Measurements from ENCODE around the gene CTRL. TPM values are rescaled to one million over a fixed set of nuclear protein-coding genes. Genes with fewer than 3 reads are reported as not detected.

The CTRL gene
- total RNA-seq, 1 donor = 0.27 TPM

GRCh38 chr16:67914758-67915495, 16.7 kb downstream of the CTRL start:
- no peak for DNase-seq (ENCODE audit: low read depth)
- TF ChIP-seq, protein P1, sequence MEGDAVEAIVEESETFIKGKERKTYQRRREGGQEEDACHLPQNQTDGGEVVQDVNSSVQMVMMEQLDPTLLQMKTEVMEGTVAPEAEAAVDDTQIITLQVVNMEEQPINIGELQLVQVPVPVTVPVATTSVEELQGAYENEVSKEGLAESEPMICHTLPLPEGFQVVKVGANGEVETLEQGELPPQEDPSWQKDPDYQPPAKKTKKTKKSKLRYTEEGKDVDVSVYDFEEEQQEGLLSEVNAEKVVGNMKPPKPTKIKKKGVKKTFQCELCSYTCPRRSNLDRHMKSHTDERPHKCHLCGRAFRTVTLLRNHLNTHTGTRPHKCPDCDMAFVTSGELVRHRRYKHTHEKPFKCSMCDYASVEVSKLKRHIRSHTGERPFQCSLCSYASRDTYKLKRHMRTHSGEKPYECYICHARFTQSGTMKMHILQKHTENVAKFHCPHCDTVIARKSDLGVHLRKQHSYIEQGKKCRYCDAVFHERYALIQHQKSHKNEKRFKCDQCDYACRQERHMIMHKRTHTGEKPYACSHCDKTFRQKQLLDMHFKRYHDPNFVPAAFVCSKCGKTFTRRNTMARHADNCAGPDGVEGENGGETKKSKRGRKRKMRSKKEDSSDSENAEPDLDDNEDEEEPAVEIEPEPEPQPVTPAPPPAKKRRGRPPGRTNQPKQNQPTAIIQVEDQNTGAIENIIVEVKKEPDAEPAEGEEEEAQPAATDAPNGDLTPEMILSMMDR (IDR thresholded peaks at IDR 0.05; ENCODE audit: insufficient read depth, low read length) = no peak
- H3K4me3 ChIP-seq (ENCODE audit: low read depth, low read length) = no peak overlapping the region

DNA sequence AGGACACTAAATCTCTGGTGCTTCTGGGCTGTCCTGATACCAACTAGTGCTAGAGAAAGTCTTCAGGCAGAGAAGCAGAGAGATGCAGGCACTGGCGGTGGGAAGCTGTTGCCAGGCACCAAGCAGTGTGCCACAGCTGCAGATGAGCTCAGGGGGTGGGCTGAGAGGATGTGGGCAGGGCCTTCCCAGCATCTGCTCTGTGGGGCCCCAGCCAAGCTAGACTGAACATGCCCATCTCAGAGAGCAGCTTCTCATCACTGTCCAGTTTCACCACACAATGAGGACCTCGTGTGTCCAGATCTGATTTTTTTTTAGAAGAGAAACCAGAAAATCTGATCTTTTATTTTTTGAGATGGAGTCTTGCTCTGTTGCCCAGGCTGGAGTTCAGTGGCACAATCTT, 21.5 kb downstream of the CTRL start:
- H3K4me3 ChIP-seq (ENCODE audit: low read depth, low read length) = no peak overlapping the region
- no peak for DNase-seq (ENCODE audit: low read depth)
- TF ChIP-seq, protein P1 (IDR thresholded peaks at IDR 0.05; ENCODE audit: insufficient read depth, low read length) = no peak

DNA sequence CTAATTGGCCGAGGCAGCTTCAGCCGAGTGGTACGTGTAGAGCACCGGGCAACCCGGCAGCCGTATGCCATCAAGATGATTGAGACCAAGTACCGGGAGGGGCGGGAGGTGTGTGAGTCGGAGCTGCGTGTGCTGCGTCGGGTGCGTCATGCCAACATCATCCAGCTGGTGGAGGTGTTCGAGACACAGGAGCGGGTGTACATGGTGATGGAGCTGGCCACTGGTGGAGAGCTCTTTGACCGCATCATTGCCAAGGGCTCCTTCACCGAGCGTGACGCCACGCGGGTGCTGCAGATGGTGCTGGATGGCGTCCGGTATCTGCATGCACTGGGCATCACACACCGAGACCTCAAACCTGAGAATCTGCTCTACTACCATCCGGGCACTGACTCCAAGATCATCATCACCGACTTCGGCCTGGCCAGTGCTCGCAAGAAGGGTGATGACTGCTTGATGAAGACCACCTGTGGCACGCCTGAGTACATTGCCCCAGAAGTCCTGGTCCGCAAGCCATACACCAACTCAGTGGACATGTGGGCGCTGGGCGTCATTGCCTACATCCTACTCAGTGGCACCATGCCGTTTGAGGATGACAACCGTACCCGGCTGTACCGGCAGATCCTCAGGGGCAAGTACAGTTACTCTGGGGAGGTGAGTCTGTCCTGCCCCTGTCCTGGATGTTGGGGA, 22.5 kb downstream of the CTRL start:
- TF ChIP-seq, protein P1 (IDR thresholded peaks at IDR 0.05; ENCODE audit: insufficient read depth, low read length) = no peak
- DNase-seq (ENCODE audit: low read depth) = no peak
- no peak overlapping the region for H3K4me3 ChIP-seq (ENCODE audit: low read depth, low read length)

- TF ChIP-seq, protein P1 (IDR thresholded peaks at IDR 0.05; ENCODE audit: insufficient read depth, low read length) = no peak
- no peak overlapping the region for H3K4me3 ChIP-seq (ENCODE audit: low read depth, low read length)
- DNase-seq (ENCODE audit: low read depth) = no peak
Observed at GRCh38 chr16:67907397-67908180, 24.1 kb downstream of the CTRL start.

DNA sequence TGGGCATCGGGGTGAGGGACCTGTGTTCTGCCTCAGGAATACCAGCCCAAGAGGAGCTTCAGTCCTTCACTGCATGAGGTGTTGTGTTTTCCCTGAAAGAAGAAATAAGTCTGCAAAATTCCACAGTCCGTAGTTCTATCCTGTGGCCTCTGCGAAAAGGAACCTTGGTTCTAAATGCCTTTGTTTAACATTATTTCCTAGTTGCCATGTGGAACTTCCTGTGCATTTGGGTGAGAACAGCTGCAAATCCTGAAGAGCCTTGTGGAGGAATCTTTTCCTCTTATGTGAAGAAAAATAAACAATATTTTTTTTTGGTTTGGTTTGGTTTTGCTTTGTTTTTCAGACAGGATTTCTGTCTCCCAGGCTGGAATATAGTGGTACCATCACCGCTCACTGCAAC, 28.8 kb downstream of the CTRL start:
- TF ChIP-seq, protein P1 (IDR thresholded peaks at IDR 0.05; ENCODE audit: insufficient read depth, low read length) = no peak
- no peak for DNase-seq (ENCODE audit: low read depth)
- H3K4me3 ChIP-seq (ENCODE audit: low read depth, low read length) = no peak overlapping the region

DNA sequence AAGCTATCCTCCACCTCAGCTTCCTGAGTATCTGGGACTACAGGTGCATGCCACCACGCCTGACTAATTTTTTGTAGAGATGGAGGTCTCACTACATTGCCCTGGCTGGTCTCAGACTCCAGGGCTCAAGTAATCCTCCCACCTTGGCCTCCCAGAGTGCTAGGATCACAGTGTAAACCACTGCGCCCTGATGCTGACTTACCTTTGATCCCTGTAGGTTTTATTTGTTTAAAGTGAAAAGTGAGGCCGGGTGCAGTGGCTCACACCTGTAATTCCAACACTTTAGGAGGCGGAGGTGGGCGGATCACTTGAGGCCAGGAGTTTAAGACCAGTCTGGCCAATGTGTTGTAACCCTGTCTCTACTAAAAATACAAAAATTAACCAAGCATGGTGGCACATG, 29.9 kb downstream of the CTRL start:
- TF ChIP-seq, protein P1 (IDR thresholded peaks at IDR 0.05; ENCODE audit: insufficient read depth, low read length) = no peak
- DNase-seq (ENCODE audit: low read depth) = no peak
- no peak overlapping the region for H3K4me3 ChIP-seq (ENCODE audit: low read depth, low read length)
